ENCODE measurements around the gene SFXN5.

Gene SFXN5

GRCh38 chr2:72917877-72918553 lies 153.5 kb downstream of the SFXN5 start (continued):
- TF ChIP-seq ZBTB11 (tag by site-specific recombination; conservative IDR thresholded peaks at IDR 0.05; ENCODE audit: low read depth) = no peak
- TF ChIP-seq ZNF596 (tag by site-specific recombination; IDR thresholded peaks at IDR 0.05) = 0 out of 2 replicates have a peak, but pooled peaks have one; percentile 14
- TF ChIP-seq ZNF266 (tag by site-specific recombination; IDR thresholded peaks at IDR 0.05; ENCODE audit: low read depth) = no peak
- TF ChIP-seq GLIS2 (tag by site-specific recombination; IDR thresholded peaks at IDR 0.05) = peak; percentile 26; the same call in 1 of the 2 replicates
- TF ChIP-seq ZNF514 (tag by site-specific recombination; IDR thresholded peaks at IDR 0.05) = no peak
- 0 out of 2 replicates have a peak, but pooled peaks have one; percentile 28 for TF ChIP-seq ZFHX2 (tag by site-specific recombination; conservative IDR thresholded peaks at IDR 0.05)
- TF ChIP-seq ZNF155 (tag by site-specific recombination; IDR thresholded peaks at IDR 0.05) = no peak
- peak; percentile 37 for TF ChIP-seq ZBTB8A (tag by site-specific recombination; IDR thresholded peaks at IDR 0.05)
- no peak for TF ChIP-seq ZNF76 (tag by site-specific recombination; IDR thresholded peaks at IDR 0.05; ENCODE audit: borderline replicate concordance, low read depth)
- no peak for TF ChIP-seq ZNF24 (tag by site-specific recombination; IDR thresholded peaks at IDR 0.05)
- peak; percentile 65 for TF ChIP-seq ZBTB26 (tag by site-specific recombination; optimal IDR thresholded peaks at IDR 0.05)
- no peak for TF ChIP-seq ZNF645 (tag by site-specific recombination; IDR thresholded peaks at IDR 0.05)
- TF ChIP-seq YY1 (tag by site-specific recombination; IDR thresholded peaks at IDR 0.05) = no peak
- peak; percentile 55 for TF ChIP-seq ZNF692 (tag by site-specific recombination; IDR thresholded peaks at IDR 0.05)

GRCh38 chr2:72917138-72917876 lies 154.2 kb downstream of the SFXN5 start, which contains the start of gene EMX1:
Gene EMX1, plus strand, starts transcription at chr2:72917519. Its CDS starts 334 bp downstream, at chr2:72917853.
- ChIA-PET CTCF (interaction anchor here (0.6 to 3.4 kb wide), 8 partner anchors 17 to 331 kb away, joined by 3 to 20 read pairs (median 4); partner anchors contain the start of gene SPR), POLR2A (interaction anchor here (1.3 to 1.9 kb wide), 4 partner anchors 11 to 31 kb away, joined by 3 to 9 read pairs (median 4); partner anchors contain the start of gene SPR)
- no peaks in the 10 kb centered on the region for H3K9me3 ChIP-seq (ENCODE audit: control insufficient read depth, insufficient read depth, low read depth, low read length)
- H3K4me3 ChIP-seq (ENCODE audit: low read depth, low read length) = peak within 1 kb of the TSS; percentile 51
- H3K27ac ChIP-seq (ENCODE audit: extremely low read depth, low read depth, low read length) = peak within 1 kb of the TSS; percentile 14; the same call in 1 of the 2 replicates
- H3K36me3 ChIP-seq (ENCODE audit: control insufficient read depth in 2 of 2, insufficient read depth in 1 of 2, low read length in 2 of 2) = no peaks in the 10 kb centered on the region
- H3K4me1 ChIP-seq (ENCODE audit: control insufficient read depth, insufficient read depth, low read length) = no peaks in the 10 kb centered on the region
- TF ChIP-seq ZNF558 (tag by site-specific recombination; IDR thresholded peaks at IDR 0.05) = no peak
- TF ChIP-seq PATZ1 (tag by site-specific recombination; IDR thresholded peaks at IDR 0.05) = 0 out of 2 replicates have a peak, but pooled peaks have one; percentile 20
- TF ChIP-seq PBX3 (CRISPR knock-in tag; IDR thresholded peaks at IDR 0.05) = 0 out of 2 replicates have a peak, but pooled peaks have one; percentile 21
- TF ChIP-seq KLF16 (tag by site-specific recombination; IDR thresholded peaks at IDR 0.05) = peak; percentile 67
- TF ChIP-seq SP2 (tag by site-specific recombination; IDR thresholded peaks at IDR 0.05) = peak; percentile 14; the same call in 1 of the 2 replicates
- TF ChIP-seq ZBTB8A (tag by site-specific recombination; IDR thresholded peaks at IDR 0.05) = peak; percentile 71
- TF ChIP-seq ZNF580 (tag by site-specific recombination; IDR thresholded peaks at IDR 0.05) = no peak
- TF ChIP-seq ZBTB20 (tag by site-specific recombination; IDR thresholded peaks at IDR 0.05) = peak; percentile 41; the same call in 1 of the 2 replicates

Data from HEK293 (cell line).